Midbrain (tissue), 1 donor: ENCODE measurements around the gene BCL2L13.
"Not testable (repeated sequence)": the region's sequence is repeated elsewhere in the genome, so short reads cannot be mapped to it uniquely, and the experiment has no call there.

Source experiments
- DNase-seq: peaks from one replicate; lab custom pipeline; 2025; lab: John Stamatoyannopoulos, UW

BCL2L13 gene

DNA sequence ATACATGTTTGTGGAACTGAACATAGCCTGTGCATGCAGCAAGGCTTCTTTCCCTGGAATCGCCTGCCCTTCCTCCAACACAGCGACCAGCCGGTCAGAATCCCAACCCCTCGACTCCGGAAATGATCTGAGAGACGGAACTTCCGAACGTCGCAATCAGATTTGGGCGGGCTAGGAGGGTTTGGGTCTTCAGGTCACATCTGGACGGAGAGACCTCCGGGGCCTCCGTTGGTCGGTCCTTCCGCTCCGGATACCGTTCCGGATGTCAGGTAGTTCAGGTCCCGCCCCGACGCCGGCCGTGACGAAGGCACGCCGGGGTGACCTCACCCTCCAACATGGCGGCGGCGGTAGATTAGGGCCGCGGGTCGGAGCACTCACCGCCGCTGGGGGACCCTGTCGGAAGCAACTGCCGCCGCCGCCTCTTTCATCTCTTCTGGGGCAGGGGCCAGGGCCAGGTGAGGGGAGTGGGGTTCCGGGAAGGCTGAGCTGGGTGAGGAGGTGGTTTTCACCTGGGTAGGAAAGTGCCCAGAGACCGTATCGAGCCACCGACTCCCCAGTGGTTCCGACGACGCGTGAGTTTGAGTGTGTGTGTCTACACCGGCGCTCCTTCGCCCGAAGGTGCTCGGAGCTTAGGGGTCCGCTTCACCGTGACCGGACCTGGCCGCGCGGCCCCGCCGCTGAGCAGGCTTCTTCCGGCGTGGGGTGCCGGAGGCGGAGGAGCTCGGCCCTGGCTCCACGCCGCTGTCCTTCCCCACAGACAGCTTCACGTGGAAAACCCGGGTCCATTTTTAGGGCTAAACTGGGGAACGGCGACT lies at the start of gene BCL2L13:
TSS of gene BCL2L13 (plus strand) at position 326 of the 815 bp plus-strand sequence. CDS start 16,955 bp downstream, outside the sequence.
- DNase-seq, result peak; percentile 89

DNA sequence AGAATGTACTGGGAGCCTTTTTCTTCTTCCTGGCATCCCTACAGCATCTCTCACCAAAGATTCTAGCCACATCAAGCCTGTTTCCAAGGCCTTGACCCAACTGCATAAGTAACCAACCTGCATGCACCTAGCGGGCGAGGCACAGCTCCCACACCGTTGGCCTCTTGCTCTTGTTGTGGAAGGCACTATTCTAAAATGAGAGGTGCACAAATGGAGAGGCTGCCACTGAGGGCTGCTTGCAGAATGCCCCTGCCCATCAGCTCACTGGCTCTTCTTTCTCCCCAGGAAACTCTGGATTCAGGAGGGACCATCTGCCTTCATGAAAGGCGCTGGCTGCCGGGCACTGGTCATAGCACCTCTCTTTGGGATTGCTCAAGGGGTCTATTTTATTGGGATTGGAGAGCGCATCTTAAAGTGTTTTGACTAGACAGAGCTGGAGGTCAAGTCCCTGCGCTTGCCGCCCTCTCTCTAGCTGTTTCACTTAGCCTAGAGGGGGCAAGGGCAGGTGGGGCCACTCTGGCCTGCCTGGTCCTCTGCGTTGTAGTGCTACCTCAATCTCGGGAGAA lies 48.7 kb upstream of the BCL2L13 start:
- DNase-seq, result no peak

GRCh38 chr22:17590586-17590985 lies 48.0 kb upstream of the BCL2L13 start:
- no peak for DNase-seq

DNA sequence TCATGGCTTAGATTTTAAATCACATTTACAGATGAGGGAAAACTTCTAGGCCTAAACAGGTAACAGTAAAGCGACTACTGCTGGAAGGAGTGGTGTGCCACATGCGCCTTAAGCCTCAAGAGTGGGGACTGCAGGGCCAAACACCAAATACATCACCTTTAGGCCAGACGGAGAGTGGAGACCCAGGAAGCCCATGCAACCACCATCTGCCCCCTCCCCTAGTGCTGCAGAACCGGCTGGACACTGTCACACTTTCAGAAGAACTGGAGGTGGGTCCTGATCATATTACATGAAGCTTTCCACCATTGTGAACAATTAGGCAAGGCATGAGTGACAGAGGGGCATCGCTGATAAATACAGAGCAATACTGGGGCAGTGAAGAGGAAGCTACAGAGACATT lies 46.4 kb upstream of the BCL2L13 start:
- no peak for DNase-seq

GRCh38 chr22:17596226-17596625 lies 42.3 kb upstream of the BCL2L13 start:
- no peak for DNase-seq

DNA sequence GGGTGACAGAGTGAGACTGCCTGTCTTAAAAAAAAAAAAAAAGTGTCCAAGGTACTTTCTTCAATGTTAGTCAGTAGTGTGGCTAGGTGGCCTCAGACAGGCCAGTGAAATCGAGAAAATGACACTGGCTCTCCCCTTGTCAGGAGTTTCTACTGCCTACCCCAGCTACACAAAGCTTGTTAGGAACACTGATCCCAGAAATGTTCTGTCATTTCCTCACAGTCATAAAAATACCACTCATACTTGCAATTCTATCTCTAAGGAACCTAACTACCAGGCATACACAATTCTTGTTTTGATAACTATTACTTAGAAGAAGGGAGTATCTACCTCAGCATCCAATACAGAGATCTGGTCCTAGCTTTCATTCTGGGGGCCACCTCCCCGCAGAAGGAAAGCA lies 41.3 kb upstream of the BCL2L13 start:
- DNase-seq, result no peak

- no peak for DNase-seq
These were observed 40.2 kb upstream of the BCL2L13 start for GRCh38 chr22:17598318-17598717.

GRCh38 chr22:17601031-17601430 lies 37.5 kb upstream of the BCL2L13 start:
- no peak for DNase-seq

- no peak for DNase-seq
These were observed 34.9 kb upstream of the BCL2L13 start for GRCh38 chr22:17603668-17604067.

GRCh38 chr22:17606496-17606895 lies 32.1 kb upstream of the BCL2L13 start:
- no peak for DNase-seq

- DNase-seq, result no peak
These were observed 30.6 kb upstream of the BCL2L13 start for GRCh38 chr22:17607891-17608521.

- no peak for DNase-seq
These were observed 26.5 kb upstream of the BCL2L13 start for GRCh38 chr22:17612057-17612456.

DNA sequence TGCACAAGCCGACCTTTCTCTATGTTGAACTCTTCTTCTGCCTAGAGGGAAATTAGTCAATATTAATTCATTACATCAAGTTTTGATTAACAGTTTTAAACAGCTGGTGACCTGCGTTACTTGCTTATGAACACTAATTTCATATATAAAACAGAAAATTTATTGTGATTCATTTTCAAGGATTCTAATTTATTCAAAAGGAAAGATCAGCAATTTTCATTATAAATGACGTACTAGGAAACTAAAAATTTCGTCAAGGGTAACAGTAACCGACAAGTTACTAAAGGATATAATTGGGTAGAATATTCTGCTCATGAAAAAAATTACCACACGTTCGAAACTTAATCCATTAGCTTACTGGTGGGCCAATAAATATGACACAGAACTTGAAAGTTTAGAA lies 25.3 kb upstream of the BCL2L13 start:
- no peak for DNase-seq

GRCh38 chr22:17627961-17628405 lies 10.6 kb upstream of the BCL2L13 start:
- DNase-seq, result no peak

GRCh38 chr22:17628406-17629172 lies 10.0 kb upstream of the BCL2L13 start, which contains the start of gene ATP6V1E1:
Gene ATP6V1E1, minus strand, starts transcription at chr22:17628749. Its CDS starts 114 bp downstream, at chr22:17628635.
- peak; percentile 98 for DNase-seq

- no peak for DNase-seq
These were observed 9.4 kb upstream of the BCL2L13 start for GRCh38 chr22:17629173-17629489.

DNA sequence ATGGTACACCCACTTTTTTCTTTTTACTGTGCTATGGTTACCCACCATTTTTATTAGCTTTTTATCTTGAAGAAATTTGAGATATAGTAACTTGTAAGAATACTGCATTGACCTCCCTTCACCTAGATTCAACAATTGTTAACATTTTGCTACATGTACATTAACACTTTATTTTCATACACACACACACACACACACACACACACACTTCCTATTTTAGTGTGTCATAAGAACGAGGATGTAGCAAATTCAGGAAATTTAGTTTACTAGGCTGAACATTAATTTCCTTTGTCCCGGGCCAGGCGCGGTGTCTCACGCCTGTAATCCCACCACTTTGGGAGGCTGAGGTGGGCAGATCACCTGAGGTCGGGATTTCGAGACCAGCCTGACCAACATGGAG lies 8.9 kb upstream of the BCL2L13 start:
- no peak for DNase-seq

GRCh38 chr22:17631076-17631565 lies 7.4 kb upstream of the BCL2L13 start:
- DNase-seq, result no peak

GRCh38 chr22:17633217-17633997 lies 5.2 kb upstream of the BCL2L13 start:
- DNase-seq, result no peak

DNA sequence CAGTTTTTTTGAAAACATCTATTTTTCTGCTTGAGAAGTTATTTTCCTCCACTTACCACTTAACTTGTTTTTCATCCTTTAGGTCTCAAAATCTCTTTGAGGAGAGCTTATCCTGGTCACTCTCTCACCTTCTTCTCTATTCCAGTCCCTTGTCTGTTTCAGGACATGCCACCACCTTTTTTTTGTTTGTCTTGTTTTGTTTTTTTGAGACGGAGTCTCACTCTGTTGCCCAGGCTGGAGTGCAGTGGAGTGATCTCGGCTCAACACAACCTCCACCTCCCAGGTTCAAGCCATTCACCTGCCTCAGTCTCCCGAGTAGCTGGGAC lies 4.6 kb upstream of the BCL2L13 start:
- DNase-seq, result no peak

GRCh38 chr22:17634696-17635095 lies 3.9 kb upstream of the BCL2L13 start:
- DNase-seq, result no peak

DNA sequence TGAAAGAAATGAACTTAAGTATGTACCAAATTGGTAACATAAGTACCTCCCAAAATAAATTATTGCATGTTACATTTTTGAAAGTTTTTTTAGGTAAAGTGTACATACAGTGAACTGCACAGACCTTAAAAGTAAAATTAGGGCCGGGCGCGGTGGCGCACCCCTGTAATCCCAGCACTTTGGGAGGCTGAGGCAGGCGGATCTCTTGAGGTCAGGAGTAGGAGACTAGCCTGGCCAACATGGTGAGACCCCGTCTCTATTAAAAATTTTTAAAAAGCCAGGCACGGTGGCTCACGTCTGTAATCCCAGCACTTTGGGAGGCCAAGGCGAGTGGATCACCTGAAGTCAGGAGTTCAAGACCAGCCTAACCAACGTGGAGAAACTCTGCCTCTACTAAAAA lies 1.7 kb upstream of the BCL2L13 start:
- not testable (repeated sequence) for DNase-seq
